HG03460 (cell line): Measurements from ENCODE around the gene ELF1.
A peak's percentile ranks its signal among the peaks of the same experiment; 100 is the strongest.
"Not testable (repeated sequence)": the region's sequence is repeated elsewhere in the genome, so short reads cannot be mapped to it uniquely, and the experiment has no call there.

Experiments used
- ATAC-seq: cut with Tn5 transposase; IDR thresholded peaks from one replicate; pipeline ENCODE4 v1.9.1; 2021; ENCODE audit not compliant: unreplicated experiment

Gene ELF1

DNA sequence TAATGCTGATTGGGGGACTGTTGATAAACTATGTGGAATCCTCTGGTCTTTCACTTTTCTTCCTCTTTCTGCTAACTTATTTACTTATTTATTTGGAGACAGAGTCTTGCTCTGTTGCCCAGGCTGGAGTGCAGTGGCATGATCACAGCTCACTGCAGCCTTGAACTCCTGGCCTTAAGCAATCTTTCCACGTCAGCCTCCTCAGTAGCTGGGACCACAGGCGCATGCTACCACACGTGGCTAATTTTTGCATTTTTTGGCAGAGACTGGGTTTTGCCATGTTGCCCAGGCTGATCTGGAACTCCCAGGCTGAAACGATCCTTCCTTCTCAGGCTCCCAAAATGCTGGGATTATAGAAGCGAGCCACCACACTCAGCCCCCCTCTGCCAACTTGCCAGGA is 77.5 kb downstream of the ELF1 start:
- no peak for ATAC-seq

DNA sequence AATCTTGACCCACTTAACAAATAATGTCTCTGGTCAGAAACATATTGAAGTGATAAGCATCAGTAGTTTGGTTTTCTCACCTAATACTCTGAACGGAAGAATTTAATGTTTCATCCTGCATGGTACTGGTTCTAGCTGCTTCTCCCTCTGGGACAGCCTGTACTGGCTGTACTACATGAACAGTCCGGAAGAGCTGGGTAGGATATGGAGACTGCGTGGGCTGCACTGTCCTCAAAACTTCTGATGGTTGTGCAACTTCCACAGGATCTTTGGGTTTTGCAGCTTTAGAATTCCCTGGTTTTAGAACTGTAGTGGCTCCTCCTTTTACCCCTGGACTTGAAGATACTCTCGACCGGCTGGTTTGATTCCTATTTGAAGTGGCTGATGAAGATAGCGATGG is 78.3 kb downstream of the ELF1 start:
- no peak for ATAC-seq

DNA sequence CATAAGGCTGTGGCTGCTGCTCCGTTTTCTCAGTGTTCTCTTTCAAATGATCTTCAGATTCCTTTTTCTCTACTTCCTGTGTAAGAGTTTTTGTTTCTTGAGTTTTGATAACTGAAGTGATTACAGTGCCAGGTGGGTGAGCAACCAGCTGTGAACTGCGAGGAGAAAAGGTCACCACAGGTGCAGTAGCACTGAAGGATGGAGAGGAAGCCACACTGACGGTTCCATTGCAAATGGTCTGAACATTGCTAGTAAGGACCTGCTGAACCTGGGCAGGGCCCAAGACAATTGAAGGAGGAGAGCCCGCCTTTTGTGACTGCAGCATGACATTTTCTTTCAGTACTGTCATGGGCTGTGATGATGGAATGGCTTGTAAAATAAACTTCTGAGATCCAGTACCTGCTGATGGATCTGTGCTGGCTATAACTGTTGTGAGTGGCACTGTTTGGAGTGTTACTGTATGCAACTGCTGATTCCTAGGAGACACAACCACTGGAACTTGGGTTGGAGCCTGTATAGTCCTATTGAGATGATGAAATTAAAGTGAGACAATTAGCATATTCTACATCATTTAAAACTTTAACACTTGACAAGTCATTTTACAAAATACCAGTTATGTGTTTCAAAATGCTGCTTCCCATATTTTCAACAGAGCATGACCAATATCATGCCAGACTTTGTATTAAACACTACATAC is 85.5 kb downstream of the ELF1 start:
- ATAC-seq: peak; percentile 86

DNA sequence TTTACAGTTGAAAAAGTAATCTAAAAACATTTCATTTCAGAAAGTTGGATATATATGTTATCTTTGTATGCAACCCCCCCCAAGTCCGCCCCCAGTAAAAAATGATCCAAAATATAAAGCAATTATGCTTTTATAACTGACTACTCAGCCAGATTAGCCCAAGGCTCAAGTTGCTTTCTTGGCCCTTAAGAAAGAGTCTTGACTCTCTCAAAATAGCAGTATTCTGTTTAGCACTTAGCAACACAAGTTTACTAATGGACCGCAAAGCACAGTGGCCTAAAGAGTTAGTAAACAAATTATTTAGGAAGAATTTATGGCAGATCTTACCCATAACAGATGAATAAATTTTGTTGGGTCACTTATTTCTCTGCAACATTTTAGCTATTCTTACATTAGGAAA is 86.9 kb downstream of the ELF1 start:
- ATAC-seq: no peak

DNA sequence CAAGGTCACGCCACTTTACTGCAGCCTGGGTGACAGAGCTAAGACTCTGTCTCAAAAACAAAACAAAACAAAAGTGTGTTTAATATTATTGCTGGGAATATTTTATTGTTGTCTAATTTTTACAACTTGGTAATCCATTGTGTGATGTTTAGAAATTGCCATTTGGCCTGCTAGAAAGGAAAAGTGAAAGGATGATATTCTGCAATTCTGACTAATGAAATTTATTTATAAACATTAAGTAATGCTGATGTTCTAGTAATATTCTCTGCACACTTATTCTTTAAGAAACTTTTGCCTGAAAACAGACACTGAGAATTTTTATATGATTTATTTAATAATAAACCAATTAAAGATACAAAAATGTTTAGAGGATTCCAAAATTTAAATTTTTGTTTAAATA is 87.4 kb downstream of the ELF1 start:
- no peak for ATAC-seq

DNA sequence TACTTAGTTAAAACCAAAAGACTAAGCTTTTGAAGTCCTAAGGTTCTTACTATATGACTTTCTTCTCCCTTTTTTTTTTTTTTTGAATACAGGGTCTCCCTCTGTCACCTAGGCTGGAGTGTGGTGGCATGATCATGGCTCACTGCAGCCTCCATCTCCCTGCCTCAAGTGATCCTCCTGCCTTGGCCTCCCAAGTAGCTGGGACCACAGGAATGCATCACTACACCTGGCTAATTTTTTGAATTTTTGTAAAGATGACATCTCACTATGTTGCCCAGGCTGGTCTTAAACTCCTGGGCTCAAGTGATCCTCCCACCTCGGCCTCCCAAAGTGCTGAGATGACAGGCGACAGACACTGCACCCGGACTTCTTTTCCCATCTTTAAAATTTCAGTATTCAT is 89.2 kb downstream of the ELF1 start:
- not testable (repeated sequence) for ATAC-seq

DNA sequence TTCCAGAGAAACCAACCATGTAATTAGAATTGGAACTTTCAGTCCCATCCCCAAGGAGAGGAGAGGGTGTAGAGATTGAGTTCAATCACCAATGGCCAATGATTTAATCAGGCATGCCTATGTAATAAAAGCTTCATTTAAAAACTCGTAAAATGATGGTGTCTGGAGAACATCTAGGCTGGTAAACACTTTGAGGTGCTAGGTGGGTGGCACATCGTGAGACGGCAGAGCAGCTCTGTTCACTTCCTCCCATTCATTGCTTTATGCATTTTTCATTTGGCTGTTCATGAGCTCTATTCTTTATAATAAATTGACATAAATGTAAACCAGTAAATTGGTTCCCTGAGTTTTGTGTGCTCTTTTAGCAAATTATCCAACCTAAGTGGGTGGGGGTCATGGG is 90.1 kb downstream of the ELF1 start:
- no peak for ATAC-seq

DNA sequence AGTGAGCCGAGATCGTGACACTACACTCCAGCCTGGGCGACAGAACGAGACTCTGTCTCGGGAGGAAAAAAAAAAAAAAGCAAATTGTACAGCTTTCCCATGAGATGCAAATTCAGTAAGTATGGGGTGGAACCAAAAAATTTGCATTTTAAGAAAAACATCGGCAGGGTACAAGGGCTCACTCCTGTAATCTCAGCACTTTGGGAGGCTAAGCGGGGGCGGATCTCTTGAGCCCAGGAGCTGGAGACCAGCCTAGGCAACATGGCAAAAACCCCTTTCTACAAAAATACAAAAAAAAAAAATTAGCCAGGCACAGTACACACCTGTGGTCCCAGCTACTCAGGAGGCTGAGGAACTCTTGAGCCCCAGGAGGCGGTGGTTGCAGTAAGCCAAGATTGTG is 91.2 kb downstream of the ELF1 start:
- no peak for ATAC-seq

DNA sequence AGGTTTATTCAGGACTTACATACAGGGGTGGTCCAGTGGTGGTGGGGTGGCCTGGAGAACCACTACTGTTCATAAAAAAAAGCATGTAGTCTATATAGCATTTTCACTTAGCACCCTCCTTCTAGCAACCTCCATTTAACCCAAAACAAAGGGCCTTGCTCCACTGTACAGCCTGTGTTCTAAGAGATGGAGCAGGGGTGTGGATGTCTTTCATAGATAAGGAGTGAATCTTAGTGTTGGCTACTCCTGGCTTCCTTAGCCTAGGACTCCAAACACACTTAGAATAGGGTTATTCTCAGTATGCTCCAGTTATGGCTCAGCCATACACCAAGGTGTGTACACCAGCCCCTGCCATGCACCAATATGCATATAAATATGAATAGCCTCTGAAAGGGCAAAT is 95.2 kb downstream of the ELF1 start:
- ATAC-seq: no peak

DNA sequence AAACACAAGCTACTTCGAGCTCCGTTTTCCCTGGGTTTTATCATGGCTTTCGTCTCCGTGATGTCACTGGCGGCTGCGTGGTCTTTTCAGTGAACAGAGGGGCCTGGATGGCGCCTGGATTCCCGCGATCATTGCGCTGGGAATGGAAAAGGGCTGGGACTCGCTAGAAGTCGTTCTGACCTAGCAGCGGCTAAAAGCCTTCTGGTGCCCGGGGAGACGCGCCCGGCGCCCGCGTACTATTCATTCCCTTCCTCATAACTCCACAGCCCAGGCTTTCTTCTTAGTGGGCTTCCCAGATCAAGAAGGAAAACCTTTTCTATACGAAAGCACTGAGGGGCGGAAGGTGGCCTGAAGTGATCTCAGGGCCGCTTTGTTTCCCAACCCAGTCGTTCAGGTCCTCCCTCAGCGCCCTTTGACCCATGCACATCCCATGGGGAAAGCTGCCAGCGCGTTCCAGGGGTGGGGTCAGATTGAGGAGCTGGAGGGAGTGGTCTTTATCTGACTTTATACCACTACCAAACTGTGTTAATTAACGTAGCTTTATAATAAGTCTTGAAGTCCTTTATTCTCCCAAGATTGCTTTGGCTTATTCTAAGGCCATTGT is 96.6 kb downstream of the ELF1 start:
- ATAC-seq: no peak

DNA sequence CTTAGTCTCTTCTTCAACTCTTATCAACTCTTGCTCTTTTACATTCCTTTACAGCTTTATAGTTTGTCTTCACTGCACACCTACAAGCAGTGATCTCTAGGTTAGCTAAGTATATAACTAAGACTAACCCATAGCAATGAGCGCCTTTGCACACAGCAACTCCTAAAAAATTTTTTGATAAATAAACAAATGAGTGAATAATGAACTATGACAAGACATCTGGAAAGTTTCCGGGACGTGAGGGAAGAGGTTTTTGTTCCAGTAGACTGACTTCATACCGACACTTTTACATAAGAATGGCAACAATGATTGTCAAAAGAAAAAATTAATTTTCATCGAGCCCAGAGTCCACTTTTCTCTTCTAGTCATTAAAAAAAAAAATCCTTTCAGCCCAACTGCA is 98.3 kb downstream of the ELF1 start:
- ATAC-seq: no peak

DNA sequence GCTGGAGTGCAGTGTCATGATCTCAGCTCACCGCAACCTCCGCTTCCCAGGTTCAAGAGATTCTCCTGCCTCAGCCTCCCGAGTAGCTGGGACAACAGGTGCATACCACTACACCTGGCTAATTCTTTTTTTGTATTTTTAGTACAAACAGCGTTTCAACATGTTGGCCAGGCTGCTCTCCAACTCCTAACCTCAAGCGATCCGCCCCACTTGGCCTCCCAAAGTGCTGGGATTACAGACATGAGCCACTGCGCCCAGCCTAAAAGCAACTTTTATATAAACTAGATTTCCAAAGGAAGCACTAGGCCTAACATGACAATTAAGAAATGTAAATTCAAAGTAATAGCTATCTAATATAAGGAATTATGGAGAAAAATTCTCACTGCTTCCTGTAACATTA is 99.2 kb downstream of the ELF1 start:
- not testable (repeated sequence) for ATAC-seq

DNA sequence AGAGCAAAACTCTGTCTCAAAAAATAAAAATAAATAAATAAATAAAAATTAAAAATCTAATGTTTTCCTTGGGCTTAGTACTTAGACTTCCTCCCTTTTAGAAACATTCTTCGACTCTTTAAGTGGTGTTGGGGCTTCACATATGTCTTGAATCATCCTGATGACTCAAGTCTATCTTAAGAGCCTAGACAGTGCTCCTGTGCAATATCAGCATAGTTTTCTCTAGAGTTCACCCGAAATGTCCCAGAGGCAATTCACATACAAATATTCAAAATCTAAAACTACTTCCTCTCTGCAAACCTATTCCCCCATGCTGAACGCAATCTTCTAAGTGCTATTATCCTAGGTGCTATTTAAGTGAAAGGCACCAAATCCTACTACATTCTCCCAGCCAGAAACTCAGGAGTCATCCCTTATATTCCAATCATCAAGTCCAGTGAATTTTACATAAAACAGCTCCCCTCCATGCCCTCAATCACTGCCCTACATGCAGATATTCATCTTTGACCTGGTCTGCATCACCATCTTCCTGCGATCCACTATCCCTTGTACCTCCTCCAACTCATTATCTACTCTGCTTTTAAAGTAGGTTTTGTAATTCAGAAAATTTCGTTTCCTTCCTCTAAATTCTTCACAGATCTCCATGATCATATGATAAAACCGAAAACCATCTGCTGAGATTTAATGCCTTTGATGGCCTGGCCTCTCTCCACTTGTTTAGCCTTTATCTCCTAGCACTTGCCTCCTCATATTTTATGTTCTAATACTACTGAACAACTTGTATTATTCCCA is 102.7 kb downstream of the ELF1 start:
- no peak for ATAC-seq

DNA sequence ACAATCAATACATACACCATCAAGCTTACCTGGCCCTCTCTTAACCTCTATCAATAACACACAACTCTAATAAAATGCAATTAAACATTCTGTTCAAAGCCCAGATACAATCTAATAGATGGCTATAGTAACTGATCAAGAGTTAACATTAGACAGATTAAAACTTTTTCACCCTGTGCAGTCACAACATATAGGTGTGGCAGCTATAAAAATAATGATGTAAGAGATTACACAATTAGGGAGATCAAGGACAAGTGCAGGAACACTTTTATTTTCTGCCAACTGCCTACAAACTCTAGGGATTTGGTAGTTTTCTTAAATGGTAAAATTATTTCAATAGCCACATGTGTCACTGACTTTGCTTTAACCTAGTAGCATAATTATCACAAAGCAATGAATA is 104.3 kb downstream of the ELF1 start:
- not testable (repeated sequence) for ATAC-seq

DNA sequence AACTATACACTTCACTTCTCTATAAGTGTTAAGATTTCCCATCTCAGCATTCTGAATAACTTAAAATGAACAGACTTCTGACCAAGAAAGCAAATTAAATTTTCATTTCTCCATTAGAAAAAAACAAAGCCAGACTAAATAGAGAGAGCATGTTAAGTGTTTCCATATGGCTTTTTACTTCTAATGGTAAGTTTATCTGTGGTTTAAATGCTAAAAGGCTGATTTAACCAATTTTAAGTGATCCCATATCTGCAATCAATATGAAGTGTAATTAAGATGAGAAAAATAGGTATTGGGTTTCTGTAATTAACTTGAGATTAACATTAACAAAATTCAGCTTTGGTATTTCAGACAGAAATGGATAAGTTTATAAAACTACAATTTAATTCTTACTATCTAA is 107.8 kb downstream of the ELF1 start:
- no peak for ATAC-seq

DNA sequence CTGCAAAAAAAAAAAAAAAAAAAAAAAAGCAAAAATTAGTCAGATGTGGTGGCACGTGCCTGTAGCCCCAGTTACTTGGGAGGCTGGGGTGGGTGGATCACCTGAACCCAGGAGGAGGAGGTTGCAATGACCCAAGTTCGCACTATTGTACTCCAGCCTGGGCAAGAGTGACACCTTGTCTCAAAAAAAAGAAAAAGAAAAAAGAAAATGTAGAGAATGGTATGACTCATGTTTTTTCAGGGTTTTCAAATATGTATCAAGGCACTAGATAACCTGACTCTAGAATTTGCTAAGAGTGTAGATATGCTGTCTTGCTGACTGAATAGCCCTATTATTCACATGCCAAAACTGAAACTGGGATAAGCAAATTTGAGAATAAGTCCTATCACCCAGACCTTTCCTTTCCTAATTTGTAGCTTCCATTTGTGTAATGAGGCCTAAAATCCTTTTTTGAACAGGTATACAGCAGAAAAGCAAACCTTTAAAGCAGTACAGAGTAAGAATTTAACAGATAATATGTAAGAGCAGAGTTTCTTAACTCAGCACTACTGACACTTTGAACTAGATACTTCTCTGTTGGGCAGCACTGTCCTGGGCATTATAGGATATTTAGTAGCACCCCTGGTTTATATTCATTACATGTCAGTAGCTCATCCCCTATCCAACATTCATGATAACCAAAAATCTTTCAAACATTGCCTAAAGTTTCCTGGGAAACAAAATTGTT is 108.6 kb downstream of the ELF1 start:
- ATAC-seq: no peak

DNA sequence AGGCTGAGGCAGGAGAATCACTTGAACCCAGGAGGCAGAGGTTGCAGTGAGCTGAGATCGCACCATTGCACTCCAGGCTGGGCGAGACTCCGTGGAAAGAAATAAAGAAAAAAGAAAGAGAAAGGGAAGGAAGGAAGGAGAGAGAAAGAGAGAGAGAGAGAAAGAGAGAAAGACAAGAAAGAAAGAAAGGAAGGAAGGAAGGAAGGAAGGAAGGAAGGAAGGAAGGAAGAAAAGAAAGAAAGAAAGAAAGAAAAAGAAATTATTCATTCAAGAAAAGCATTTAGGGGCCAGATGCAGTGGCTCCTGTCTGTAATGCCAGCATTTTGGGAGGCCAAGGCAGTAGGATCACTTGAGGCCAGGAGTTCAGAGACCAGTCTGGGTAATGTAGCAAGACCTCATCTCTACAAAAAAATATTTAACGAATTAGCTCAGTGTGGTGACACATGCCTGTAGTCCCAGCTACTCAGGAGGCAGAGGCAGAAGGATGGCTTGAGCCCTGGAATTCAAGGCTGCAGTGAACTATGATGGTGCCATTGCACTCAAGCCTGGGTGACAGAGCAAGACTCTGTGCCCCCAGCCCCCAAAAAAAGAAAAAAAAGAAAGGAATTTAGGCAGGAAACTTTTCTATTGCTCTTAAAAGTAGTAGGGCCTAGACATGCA is 109.4 kb downstream of the ELF1 start:
- not testable (repeated sequence) for ATAC-seq

DNA sequence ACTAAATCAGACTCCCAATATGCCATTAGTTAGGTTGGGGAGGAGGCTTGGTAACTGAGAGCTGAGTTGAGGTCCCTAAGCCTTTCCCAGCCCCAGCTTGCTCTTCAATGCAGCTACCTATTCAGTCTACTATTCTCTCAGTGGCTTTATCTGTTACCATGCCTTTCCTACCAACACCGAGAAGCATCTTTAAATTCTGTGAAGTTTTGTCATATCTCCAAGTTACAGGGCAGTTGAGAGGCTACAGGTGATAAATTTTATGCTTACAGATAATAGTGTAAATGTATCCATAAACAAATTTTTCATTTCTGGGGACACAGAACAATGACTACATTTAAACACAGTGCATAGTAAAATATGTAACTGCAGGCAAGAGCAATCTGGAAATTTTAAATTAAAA is 110.6 kb downstream of the ELF1 start:
- no peak for ATAC-seq

DNA sequence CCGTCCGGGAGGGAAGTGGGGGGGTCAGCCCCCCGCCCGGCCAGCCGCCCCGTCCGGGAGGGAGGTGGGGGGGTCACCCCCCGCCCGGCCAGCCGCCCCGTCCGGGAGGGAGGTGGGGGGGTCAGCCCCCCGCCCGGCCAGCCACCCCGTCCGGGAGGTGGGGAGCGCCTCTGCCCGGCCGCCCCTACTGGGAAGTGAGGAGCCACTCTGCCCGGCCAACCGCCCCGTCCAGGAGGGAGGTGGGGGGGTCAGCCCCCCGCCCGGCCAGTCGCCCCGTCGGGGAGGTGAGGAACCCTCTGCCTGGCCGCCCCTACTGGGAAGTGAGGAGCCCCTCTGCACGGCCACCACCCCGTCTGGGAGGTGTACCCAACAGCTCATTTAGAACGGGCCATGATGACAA is 118.1 kb downstream of the ELF1 start:
- ATAC-seq: not testable (repeated sequence)

DNA sequence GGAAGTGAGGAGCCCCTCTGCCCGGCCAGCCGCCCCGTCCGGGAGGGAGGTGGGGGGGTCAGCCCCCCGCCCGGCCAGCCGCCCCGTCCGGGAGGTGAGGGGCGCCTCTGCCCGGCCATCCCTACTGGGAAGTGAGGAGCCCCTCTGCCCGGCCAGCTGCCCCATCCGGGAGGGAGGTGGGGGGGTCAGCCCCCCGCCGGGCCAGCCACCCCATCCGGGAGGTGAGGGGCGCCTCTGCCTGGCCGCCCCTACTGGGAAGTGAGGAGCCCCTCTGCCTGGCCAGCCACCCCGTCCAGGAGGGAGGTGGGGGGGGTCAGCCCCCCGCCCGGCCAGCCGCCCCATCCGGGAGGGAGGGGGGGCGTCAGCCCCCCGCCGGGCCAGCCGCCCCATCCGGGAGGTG is 118.5 kb downstream of the ELF1 start:
- not testable (repeated sequence) for ATAC-seq

DNA sequence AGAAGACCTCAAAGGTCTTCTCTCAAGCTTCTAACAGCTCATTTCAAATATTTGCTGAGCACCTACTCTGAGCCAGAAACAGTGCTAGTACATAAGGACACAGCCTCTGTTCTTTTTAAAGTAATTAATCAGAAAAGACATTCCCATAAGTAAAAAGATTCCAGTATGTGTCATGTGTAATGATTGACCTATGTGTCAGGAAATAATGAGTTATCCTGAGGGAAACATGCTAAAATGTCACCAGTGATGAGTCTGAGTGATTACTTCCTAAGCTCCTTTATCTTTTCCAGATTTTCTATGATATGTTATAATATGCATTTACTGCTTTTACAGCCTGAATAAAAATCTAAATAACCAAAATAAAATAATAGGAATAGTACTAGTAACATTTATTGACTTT is 122.1 kb downstream of the ELF1 start:
- no peak for ATAC-seq
